Neuronal stem cell (in vitro differentiated cells): ENCODE data around the gene INSR.
A peak's percentile ranks its signal among the peaks of the same experiment; 100 is the strongest.

ENCODE experiments used
- DNase-seq: peaks from one replicate; pipeline ENCODE4 v3.0.0-alpha.2; 2013; ENCODE audit warnings: low spot score
- H2AFZ ChIP-seq: one replicate; pipeline ENCODE4 v1.6.1; 2013; ENCODE audit warnings: mild to moderate bottlenecking, low read length, inconsistent platforms
- H2AK5ac ChIP-seq: 2 replicates; pipeline ENCODE4 v1.6.1; 2013; ENCODE audit warnings: low read depth, mild to moderate bottlenecking, inconsistent platforms, low read length, moderate library complexity, mixed read lengths
- H2BK120ac ChIP-seq: 2 replicates; pipeline ENCODE4 v1.6.1; 2013; ENCODE audit warnings: low read depth, mild to moderate bottlenecking, inconsistent platforms, low read length, moderate library complexity, mixed read lengths
- H2BK12ac ChIP-seq: one replicate; pipeline ENCODE4 v1.6.1; 2013; ENCODE audit warnings: low read length, inconsistent platforms
- H2BK15ac ChIP-seq: 2 replicates; pipeline ENCODE4 v1.6.1; 2013; ENCODE audit warnings: mild to moderate bottlenecking, low read length, inconsistent platforms, mixed read lengths
- H2BK5ac ChIP-seq: one replicate; pipeline ENCODE4 v1.6.1; 2013; ENCODE audit warnings: inconsistent platforms, mild to moderate bottlenecking, low read length, moderate library complexity
- H3K14ac ChIP-seq: one replicate; pipeline ENCODE4 v1.6.1; 2013; ENCODE audit warnings: low read length, inconsistent platforms
- H3K18ac ChIP-seq: 2 replicates; pipeline ENCODE4 v1.6.1; 2013; ENCODE audit warnings: low read length, inconsistent platforms
- H3K23ac ChIP-seq: 2 replicates; pipeline ENCODE4 v1.6.1; 2013; ENCODE audit warnings: low read depth, mild to moderate bottlenecking, mixed read lengths, low read length, inconsistent platforms; ENCODE audit not compliant: poor library complexity
- H3K27ac ChIP-seq: replicated peaks from 3 replicates; pipeline ENCODE4 v1.5.1; 2013; ENCODE audit warnings: low read length, inconsistent platforms
- H3K27me3 ChIP-seq, 3 experiments: 2 replicates each; pipeline ENCODE4 v1.6.1; 2013; ENCODE audit warnings: low read length in 3 of 3, mild to moderate bottlenecking in 2 of 3, inconsistent platforms in 1 of 3, low read depth in 1 of 3, mixed read lengths in 1 of 3, moderate library complexity in 1 of 3; ENCODE audit not compliant: control insufficient read depth in 3 of 3, insufficient read depth in 3 of 3
- H3K36me3 ChIP-seq, 2 donors: replicated peaks in 1 of 2; 2 replicates each; pipeline ENCODE4 v1.6.1; 2013; ENCODE audit warnings: low read length in 2 of 2; ENCODE audit not compliant: control insufficient read depth in 2 of 2, insufficient read depth in 2 of 2
- H3K4ac ChIP-seq: 2 replicates; pipeline ENCODE4 v1.6.1; 2013; ENCODE audit warnings: inconsistent platforms, mild to moderate bottlenecking, low read length, moderate library complexity
- H3K4me1 ChIP-seq, 2 donors: 1 replicate in 1 of 2; 2 replicates in 1 of 2; pipeline ENCODE4 v1.6.1; 2013; ENCODE audit warnings: low read length in 2 of 2, low read depth in 1 of 2; ENCODE audit not compliant: control insufficient read depth in 2 of 2, insufficient read depth in 1 of 2
- H3K4me2 ChIP-seq: one replicate; pipeline ENCODE4 v1.6.1; 2013; ENCODE audit warnings: mild to moderate bottlenecking, low read length, inconsistent platforms; ENCODE audit not compliant: insufficient read depth, poor library complexity, severe bottlenecking
- H3K4me3 ChIP-seq, 2 donors: 2 replicates each; pipeline ENCODE4 v1.5.1; 2013; ENCODE audit warnings: low read length in 2 of 2, mild to moderate bottlenecking in 2 of 2, inconsistent platforms in 1 of 2, moderate library complexity in 1 of 2
- H3K79me1 ChIP-seq: one replicate; pipeline ENCODE4 v1.6.1; 2013; ENCODE audit warnings: low read depth, mild to moderate bottlenecking, inconsistent platforms, low read length, moderate library complexity
- H3K9ac ChIP-seq: one replicate; pipeline ENCODE4 v1.6.1; 2013; ENCODE audit warnings: mild to moderate bottlenecking, low read depth, low read length, inconsistent platforms; ENCODE audit not compliant: poor library complexity
- H3K9me3 ChIP-seq, 2 donors: replicated peaks in 1 of 2; 2 replicates each; pipeline versions ENCODE3 to v1.6.1; 2013; ENCODE audit warnings: low read length in 2 of 2, mild to moderate bottlenecking in 2 of 2, inconsistent platforms in 1 of 2, low read depth in 1 of 2, mixed read lengths in 1 of 2, moderate library complexity in 1 of 2; ENCODE audit not compliant: control insufficient read depth in 2 of 2, insufficient read depth in 1 of 2
- H4K8ac ChIP-seq: one replicate; pipeline ENCODE4 v1.6.1; 2013; ENCODE audit warnings: low read depth, mild to moderate bottlenecking, inconsistent platforms, low read length, moderate library complexity
- H4K91ac ChIP-seq: one replicate; pipeline ENCODE4 v1.6.1; 2013; ENCODE audit warnings: low read length, low read depth, mild to moderate bottlenecking, inconsistent platforms; ENCODE audit not compliant: poor library complexity
- WGBS, 2 donors: extraction: QIAGEN DNeasy Blood & Tissue Kit; methylation state at CpG; one replicate each; pipeline ENCODE4 v1.1.7; 2013; ENCODE audit warnings: missing lambda C conversion rate in 2 of 2, mixed read lengths in 1 of 2; ENCODE audit not compliant: insufficient read length in 2 of 2, insufficient replicate concordance in 1 of 2; ENCODE audit errors: extremely low coverage in 2 of 2; 5-methylcytosine and 5-hydroxymethylcytosine counted together

INSR gene

GRCh38 chr19:7074705-7075282 lies 219.4 kb downstream of the INSR start:
- DNase-seq: no peak
- H3K14ac ChIP-seq: no peak overlapping the region
- no peak overlapping the region for H4K91ac ChIP-seq
- H3K27ac ChIP-seq: no peak overlapping the region
- no peak overlapping the region for H3K4me3 ChIP-seq
- H2AFZ ChIP-seq: no peak overlapping the region
- H2AK5ac ChIP-seq: no peak overlapping the region
- no peak overlapping the region for H4K8ac ChIP-seq
- peaks cover 45 to 90% of the 10 kb centered on the region in 2 donors for H3K36me3 ChIP-seq
- WGBS, 2 donors: no CpG with 5 or more reads among the region's 29 CpGs
- H3K4me1 ChIP-seq: peaks cover 0 to 4% of the 10 kb centered on the region in 2 donors
- peaks cover 2% of the 10 kb centered on the region for H3K79me1 ChIP-seq
- H2BK120ac ChIP-seq: no peak overlapping the region
- H3K23ac ChIP-seq: no peak overlapping the region
- peaks cover 16 to 49% of the 10 kb centered on the region in 2 donors for H3K9me3 ChIP-seq
- H3K4ac ChIP-seq: no peak overlapping the region
- H3K27me3 ChIP-seq: no peaks in the 10 kb centered on the region
- no peak overlapping the region for H2BK15ac ChIP-seq
- no peak overlapping the region for H3K9ac ChIP-seq
- H3K18ac ChIP-seq: no peak overlapping the region
- no peak overlapping the region for H3K4me2 ChIP-seq
- no peak overlapping the region for H2BK12ac ChIP-seq
- no peak overlapping the region for H2BK5ac ChIP-seq

GRCh38 chr19:7072541-7072940 lies 221.7 kb downstream of the INSR start:
- Histone ChIP-seq H3K23ac (no peak overlapping the region), H2BK5ac (no peak overlapping the region), H3K9me3 (peaks cover 9 to 29% of the 10 kb centered on the region in 2 donors), H3K36me3 (peaks cover 39 to 69% of the 10 kb centered on the region in 2 donors), H2AK5ac (no peak overlapping the region), H4K91ac (no peak overlapping the region), H3K4me2 (no peak overlapping the region), H3K4ac (no peak overlapping the region), H2AFZ (no peak overlapping the region), H3K4me1 (peaks cover 0 to 6% of the 10 kb centered on the region in 2 donors), H3K27ac (no peak overlapping the region), H3K79me1 (peaks cover 3% of the 10 kb centered on the region), H3K4me3 (no peak overlapping the region), H3K14ac (no peak overlapping the region), H2BK15ac (no peak overlapping the region), H3K27me3 (no peaks in the 10 kb centered on the region), H3K18ac (no peak overlapping the region), H2BK12ac (no peak overlapping the region), H4K8ac (no peak overlapping the region), H2BK120ac (no peak overlapping the region), H3K9ac (no peak overlapping the region)
- no peak for DNase-seq
- 100% methylated on average over 1 of the region's 6 CpGs for WGBS, 2 donors

GRCh38 chr19:7069904-7070226 lies 224.3 kb downstream of the INSR start:
- peak overlapping the region; percentile 74 for H3K4me2 ChIP-seq
- H2BK120ac ChIP-seq: no peak overlapping the region
- H3K4me3 ChIP-seq: peak overlapping the region; percentile 86 to 96
- H3K9me3 ChIP-seq: peaks cover 0 to 14% of the 10 kb centered on the region in 2 donors
- no peak overlapping the region for H4K8ac ChIP-seq
- peak overlapping the region; percentile 46 for H3K23ac ChIP-seq
- H3K4me1 ChIP-seq: peaks cover 0 to 6% of the 10 kb centered on the region in 2 donors
- H3K4ac ChIP-seq: no peak overlapping the region
- H3K14ac ChIP-seq: no peak overlapping the region
- H3K27ac ChIP-seq: no peak overlapping the region
- H3K18ac ChIP-seq: peak overlapping the region; percentile 88
- no peak overlapping the region for H2AK5ac ChIP-seq
- H2BK5ac ChIP-seq: peak overlapping the region; percentile 54
- no peak overlapping the region for H2BK12ac ChIP-seq
- H3K9ac ChIP-seq: peak overlapping the region; percentile 89
- H4K91ac ChIP-seq: no peak overlapping the region
- peaks cover 3% of the 10 kb centered on the region for H3K79me1 ChIP-seq
- peaks cover 15 to 42% of the 10 kb centered on the region in 2 donors for H3K36me3 ChIP-seq
- H2AFZ ChIP-seq: peak overlapping the region; percentile 99
- no CpG with 5 or more reads among the region's 12 CpGs for WGBS, 2 donors
- no peak overlapping the region for H2BK15ac ChIP-seq
- no peaks in the 10 kb centered on the region for H3K27me3 ChIP-seq
- DNase-seq: peak; percentile 17

GRCh38 chr19:7069042-7069903 lies 224.9 kb downstream of the INSR start, which contains the start of gene ZNF557:
Gene ZNF557, plus strand, starts transcription at chr19:7069703. Its CDS starts 5,372 bp downstream, at chr19:7075075.
- Histone ChIP-seq H3K4ac (no peak within 1 kb of the TSS), H2AFZ (peak within 1 kb of the TSS; percentile 99), H4K8ac (no peak within 1 kb of the TSS), H3K79me1 (peaks cover 2% of the 10 kb centered on the region), H3K18ac (peak within 1 kb of the TSS; percentile 88), H2AK5ac (no peak within 1 kb of the TSS), H3K36me3 (peaks cover 12 to 36% of the 10 kb centered on the region in 2 donors), H3K14ac (no peak within 1 kb of the TSS), H3K9me3 (peaks cover 0 to 14% of the 10 kb centered on the region in 2 donors), H2BK5ac (peak within 1 kb of the TSS; percentile 54), H3K4me1 (peaks cover 0 to 6% of the 10 kb centered on the region in 2 donors), H3K23ac (peak within 1 kb of the TSS; percentile 46), H3K27ac (no peak within 1 kb of the TSS), H4K91ac (no peak within 1 kb of the TSS), H3K4me3 (peak within 1 kb of the TSS; percentile 86 to 96), H2BK12ac (no peak within 1 kb of the TSS), H2BK120ac (no peak within 1 kb of the TSS), H2BK15ac (no peak within 1 kb of the TSS), H3K9ac (peak within 1 kb of the TSS; percentile 89), H3K4me2 (peak within 1 kb of the TSS; percentile 74), H3K27me3 (no peaks in the 10 kb centered on the region)
- peak; percentile 94 for DNase-seq
- WGBS, 2 donors: no CpG with 5 or more reads among the region's 56 CpGs
